H1 (cell line): ENCODE data around the gene FRMPD4.

ENCODE experiments used
- CHD1 ChIP-seq: IDR thresholded peaks from 2 replicates; pipeline ENCODE4 v1.6.1; 2012; ENCODE audit warnings: low read depth, low read length, improper control_type of control experiment
- CTCF ChIP-seq, 3 experiments: IDR thresholded peaks; 1 replicate in 2 of 3; 2 replicates in 1 of 3; pipeline versions ENCODE4 v1.5.1 to v1.6.1; 2011; ENCODE audit warnings: low read length in 3 of 3, mild to moderate bottlenecking in 3 of 3, inconsistent platforms in 2 of 3, low read depth in 1 of 3, moderate library complexity in 1 of 3; ENCODE audit not compliant: insufficient read depth in 1 of 3; ENCODE audit errors: control extremely low read depth in 1 of 3
- EZH2 ChIP-seq: fragments of 200-600 bp; sonication (generic); IDR thresholded peaks from 2 replicates; pipeline ENCODE4 v1.7.1; 2012; ENCODE audit warnings: low read depth, mild to moderate bottlenecking, moderate library complexity, low read length, inconsistent platforms; ENCODE audit not compliant: severe bottlenecking
- HDAC6 ChIP-seq: IDR thresholded peaks from one replicate; pipeline ENCODE4 v1.7.1; 2012; ENCODE audit warnings: low read depth, mild to moderate bottlenecking, inconsistent platforms, low read length, moderate library complexity
- JUN ChIP-seq: IDR thresholded peaks from 2 replicates; pipeline ENCODE4 v1.6.1; 2011; ENCODE audit warnings: low read depth, mild to moderate bottlenecking, improper control_type of control experiment, low read length
- POU5F1 ChIP-seq: IDR thresholded peaks from 2 replicates; pipeline ENCODE4 v1.6.1; 2011; ENCODE audit warnings: low read depth, mild to moderate bottlenecking, low read length, moderate library complexity
- SIN3A ChIP-seq, 2 experiments: IDR thresholded peaks in 1 of 2; conservative IDR thresholded peaks in 1 of 2; 2 replicates each; pipeline ENCODE4 v1.6.1; 2011 to 2012; ENCODE audit warnings: low read length in 2 of 2, improper control_type of control experiment in 1 of 2, low read depth in 1 of 2, mild to moderate bottlenecking in 1 of 2
- SP2 ChIP-seq: IDR thresholded peaks from 2 replicates; pipeline ENCODE4 v1.6.1; 2012; ENCODE audit warnings: mild to moderate bottlenecking, low read length, inconsistent platforms
- ZNF274 ChIP-seq: IDR thresholded peaks from 2 replicates; pipeline ENCODE4 v1.7.0; 2012; ENCODE audit warnings: low read length, borderline replicate concordance; ENCODE audit errors: extremely low read depth

GRCh38 chrX:12434493-12434892 is 296.2 kb downstream of the FRMPD4 start:
- no peak for TF ChIP-seq CHD1
- TF ChIP-seq SP2, result no peak
- no peak for TF ChIP-seq POU5F1
- no peak for TF ChIP-seq SIN3A (conservative IDR thresholded peaks at IDR 0.05 in 1 of 2, IDR thresholded peaks at IDR 0.05 in 1 of 2; ENCODE audit: low read depth in 1 of 2, low read length in 2 of 2)
- TF ChIP-seq CTCF (IDR thresholded peaks at IDR 0.05; ENCODE audit: control extremely low read depth in 1 of 3, insufficient read depth in 1 of 3, low read depth in 1 of 3, low read length in 3 of 3), result no peak
- no peak for TF ChIP-seq EZH2
- TF ChIP-seq HDAC6, result no peak
- no peak for TF ChIP-seq JUN
- TF ChIP-seq ZNF274, result no peak
